Measurements from ENCODE around the gene TPM3. TPM values are rescaled to one million over a fixed set of nuclear protein-coding genes. Genes with fewer than 3 reads are reported as not detected.

TPM3 gene
- total RNA-seq, 1 experiment from 2014 or later: 681 TPM

DNA sequence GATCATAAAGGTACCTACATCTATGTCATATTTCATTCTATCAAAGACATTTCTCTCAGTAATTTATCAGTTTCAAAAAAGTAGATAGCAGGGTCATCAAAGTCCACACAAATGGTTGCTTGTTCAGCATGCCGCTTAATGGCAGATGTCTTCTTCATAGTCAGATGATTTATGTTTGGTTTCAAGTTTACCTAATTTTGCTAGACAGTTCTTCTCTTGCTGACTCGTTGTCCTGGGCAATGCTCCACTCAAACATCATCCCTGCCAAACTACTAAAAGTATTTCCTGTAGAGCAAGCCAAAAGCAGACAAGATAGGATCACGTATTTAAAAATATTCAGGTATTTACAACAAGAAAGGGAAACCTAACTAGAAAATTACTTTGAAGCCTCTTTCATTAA, 50.7 kb downstream of the TPM3 start:
- no TSS peak for BruUV-seq (replicated peaks)
- CTCF ChIA-PET: interaction anchor here (0.6 kb wide), 1 partner anchor 142 kb away, joined by 3 read pairs; no protein-coding TSS in a partner anchor
- Mint-ChIP-seq H3K4me1 (ENCODE audit: low read depth, unreplicated experiment) (no peaks in the 10 kb centered on the region), H3K9me3 (ENCODE audit: unreplicated experiment) (no peaks in the 10 kb centered on the region), H3K27me3 (ENCODE audit: insufficient read depth, unreplicated experiment) (no peaks in the 10 kb centered on the region), H3K27ac (ENCODE audit: unreplicated experiment) (no peak overlapping the region), H3K4me3 (ENCODE audit: unreplicated experiment) (no peak overlapping the region), H3K36me3 (ENCODE audit: insufficient read depth, unreplicated experiment) (no peaks in the 10 kb centered on the region)
- no peak for DNase-seq
- Histone ChIP-seq H3K36me3 (ENCODE audit: control insufficient read depth, insufficient read depth, low read length) (no peaks in the 10 kb centered on the region), H3K4me1 (no peaks in the 10 kb centered on the region), H3K4me3 (ENCODE audit: low read depth, low read length) (no peak overlapping the region), H3K9me3 (no peaks in the 10 kb centered on the region), H3K27me3 (replicated peaks; ENCODE audit: control insufficient read depth, insufficient read depth, low read length) (no peaks in the 10 kb centered on the region)
- TF ChIP-seq, protein P1, sequence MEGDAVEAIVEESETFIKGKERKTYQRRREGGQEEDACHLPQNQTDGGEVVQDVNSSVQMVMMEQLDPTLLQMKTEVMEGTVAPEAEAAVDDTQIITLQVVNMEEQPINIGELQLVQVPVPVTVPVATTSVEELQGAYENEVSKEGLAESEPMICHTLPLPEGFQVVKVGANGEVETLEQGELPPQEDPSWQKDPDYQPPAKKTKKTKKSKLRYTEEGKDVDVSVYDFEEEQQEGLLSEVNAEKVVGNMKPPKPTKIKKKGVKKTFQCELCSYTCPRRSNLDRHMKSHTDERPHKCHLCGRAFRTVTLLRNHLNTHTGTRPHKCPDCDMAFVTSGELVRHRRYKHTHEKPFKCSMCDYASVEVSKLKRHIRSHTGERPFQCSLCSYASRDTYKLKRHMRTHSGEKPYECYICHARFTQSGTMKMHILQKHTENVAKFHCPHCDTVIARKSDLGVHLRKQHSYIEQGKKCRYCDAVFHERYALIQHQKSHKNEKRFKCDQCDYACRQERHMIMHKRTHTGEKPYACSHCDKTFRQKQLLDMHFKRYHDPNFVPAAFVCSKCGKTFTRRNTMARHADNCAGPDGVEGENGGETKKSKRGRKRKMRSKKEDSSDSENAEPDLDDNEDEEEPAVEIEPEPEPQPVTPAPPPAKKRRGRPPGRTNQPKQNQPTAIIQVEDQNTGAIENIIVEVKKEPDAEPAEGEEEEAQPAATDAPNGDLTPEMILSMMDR (IDR thresholded peaks at IDR 0.05; ENCODE audit: insufficient read depth in 1 of 2, low read depth in 1 of 2, low read length in 1 of 2, severe bottlenecking in 1 of 2, unreplicated experiment in 1 of 2): no peak
- intact Hi-C loops (cut with micrococcal nuclease; ENCODE audit: unreplicated experiment): no loop called here
- POLR2A ChIA-PET: no interaction called here

DNA sequence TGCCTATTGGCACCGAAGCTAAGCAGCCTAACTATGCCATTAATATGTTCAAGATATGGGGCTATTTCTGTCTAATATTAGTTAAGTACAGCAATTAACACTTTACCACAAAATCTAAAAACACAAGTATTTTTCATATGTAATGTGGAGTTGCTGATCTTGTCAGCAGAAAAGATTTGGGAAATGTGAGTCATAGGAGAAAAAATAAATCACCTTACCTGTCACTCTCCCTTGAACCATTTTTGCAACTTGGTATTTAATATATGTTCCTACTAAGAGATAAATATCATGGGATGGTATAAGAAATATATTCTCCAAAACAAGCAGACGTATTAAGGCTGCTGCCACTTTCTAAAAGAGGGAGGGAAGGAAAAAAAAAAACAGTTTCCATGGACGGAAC, 54.0 kb downstream of the TPM3 start:
- BruUV-seq (replicated peaks): no TSS peak
- Mint-ChIP-seq H3K9me3 (ENCODE audit: unreplicated experiment) (no peaks in the 10 kb centered on the region), H3K36me3 (ENCODE audit: insufficient read depth, unreplicated experiment) (no peaks in the 10 kb centered on the region), H3K27me3 (ENCODE audit: insufficient read depth, unreplicated experiment) (no peaks in the 10 kb centered on the region), H3K27ac (ENCODE audit: unreplicated experiment) (no peak overlapping the region), H3K4me1 (ENCODE audit: low read depth, unreplicated experiment) (no peaks in the 10 kb centered on the region), H3K4me3 (ENCODE audit: unreplicated experiment) (no peak overlapping the region)
- H3K27me3 ChIP-seq (replicated peaks; ENCODE audit: control insufficient read depth, insufficient read depth, low read length): no peaks in the 10 kb centered on the region
- TF ChIP-seq, protein P1 (IDR thresholded peaks at IDR 0.05; ENCODE audit: insufficient read depth in 1 of 2, low read depth in 1 of 2, low read length in 1 of 2, severe bottlenecking in 1 of 2, unreplicated experiment in 1 of 2): no peak
- ChIA-PET POLR2A (interaction anchor here (0.6 kb wide), 1 partner anchor 85 kb away, joined by 4 read pairs; no protein-coding TSS in a partner anchor), CTCF (no interaction called here)
- H3K36me3 ChIP-seq (ENCODE audit: control insufficient read depth, insufficient read depth, low read length): no peaks in the 10 kb centered on the region
- no peaks in the 10 kb centered on the region for H3K9me3 ChIP-seq
- no peak for DNase-seq
- intact Hi-C loops (cut with micrococcal nuclease; ENCODE audit: unreplicated experiment): no loop called here
- no peaks in the 10 kb centered on the region for H3K4me1 ChIP-seq
- no peak overlapping the region for H3K4me3 ChIP-seq (ENCODE audit: low read depth, low read length)

DNA sequence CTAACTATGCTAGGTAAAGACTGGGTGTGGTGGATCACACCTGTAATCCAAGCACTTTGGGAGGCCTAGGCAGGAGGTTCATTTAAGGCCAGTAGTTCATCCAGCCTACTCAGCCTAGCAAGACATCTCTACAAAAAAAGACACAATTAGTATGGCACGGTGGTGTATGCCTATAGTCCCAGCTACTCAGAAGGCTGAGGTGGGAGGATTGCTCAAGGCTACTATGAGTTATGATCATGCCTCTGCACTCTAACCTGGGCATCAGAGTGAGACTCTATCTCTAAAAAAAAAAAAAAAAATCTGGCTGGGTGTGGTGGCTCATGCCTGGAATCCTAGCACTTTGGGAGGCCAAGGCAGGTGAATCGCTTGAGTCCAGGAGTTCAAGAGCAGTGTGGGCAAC, 58.6 kb downstream of the TPM3 start:
- H3K27me3 Mint-ChIP-seq (ENCODE audit: insufficient read depth, unreplicated experiment): no peaks in the 10 kb centered on the region

More for the DNA sequence above, 58.6 kb downstream of the TPM3 start:
- Histone ChIP-seq H3K36me3 (ENCODE audit: control insufficient read depth, insufficient read depth, low read length) (no peaks in the 10 kb centered on the region), H3K9me3 (no peaks in the 10 kb centered on the region), H3K4me3 (ENCODE audit: low read depth, low read length) (no peak overlapping the region), H3K27me3 (replicated peaks; ENCODE audit: control insufficient read depth, insufficient read depth, low read length) (no peaks in the 10 kb centered on the region), H3K4me1 (no peaks in the 10 kb centered on the region)
- intact Hi-C loops (cut with micrococcal nuclease; ENCODE audit: unreplicated experiment): no loop called here
- ChIA-PET POLR2A (no interaction called here), CTCF (no interaction called here)
- BruUV-seq (replicated peaks): no TSS peak
- H3K4me1 Mint-ChIP-seq (ENCODE audit: low read depth, unreplicated experiment): no peaks in the 10 kb centered on the region
- TF ChIP-seq, protein P1 (IDR thresholded peaks at IDR 0.05; ENCODE audit: insufficient read depth in 1 of 2, low read depth in 1 of 2, low read length in 1 of 2, severe bottlenecking in 1 of 2, unreplicated experiment in 1 of 2): no peak
- H3K27ac Mint-ChIP-seq (ENCODE audit: unreplicated experiment): no peak overlapping the region
- no peak overlapping the region for H3K4me3 Mint-ChIP-seq (ENCODE audit: unreplicated experiment)
- no peaks in the 10 kb centered on the region for H3K36me3 Mint-ChIP-seq (ENCODE audit: insufficient read depth, unreplicated experiment)
- no peaks in the 10 kb centered on the region for H3K9me3 Mint-ChIP-seq (ENCODE audit: unreplicated experiment)
- no peak for DNase-seq
